ENCODE data around the gene FLG. TPM values are rescaled to one million over a fixed set of nuclear protein-coding genes. Genes with fewer than 3 reads are reported as not detected.

FLG gene
- total RNA-seq, 2 experiments from 2014 or later, result not detected

Other genes with a start within 250 kb of the FLG start
- not detected for gene TCHHL1, start 236.2 kb downstream of the FLG start, total RNA-seq
- not detected for gene TCHH, start 209.8 kb downstream of the FLG start, total RNA-seq
- gene RPTN, start 166.0 kb downstream of the FLG start, total RNA-seq, result not detected
- gene HRNR, start 101.0 kb downstream of the FLG start, total RNA-seq, result not detected
- not detected for gene FLG2, start 34.8 kb upstream of the FLG start, total RNA-seq
- gene CRNN, start 89.0 kb upstream of the FLG start, total RNA-seq, result not detected
- not detected for gene LCE5A, start 185.6 kb upstream of the FLG start, total RNA-seq
- not detected for gene CRCT1, start 189.2 kb upstream of the FLG start, total RNA-seq
- gene LCE3E, start 241.5 kb upstream of the FLG start, total RNA-seq, result not detected

Measured in activated naive CD4-positive, alpha-beta T cell treated with anti-CD3 and anti-CD28 coated beads for 36 hours (primary cell).